ENCODE results near the gene CSMD2. TPM values are rescaled to one million over a fixed set of nuclear protein-coding genes. Genes with fewer than 3 reads are reported as not detected.

The CSMD2 gene
- total and polyA plus RNA-seq, 2 of the 8 experiments (the other 6 are each of a cell fraction or from before 2014, with no cell fraction given) = 7.0 to 14.7 TPM

DNA sequence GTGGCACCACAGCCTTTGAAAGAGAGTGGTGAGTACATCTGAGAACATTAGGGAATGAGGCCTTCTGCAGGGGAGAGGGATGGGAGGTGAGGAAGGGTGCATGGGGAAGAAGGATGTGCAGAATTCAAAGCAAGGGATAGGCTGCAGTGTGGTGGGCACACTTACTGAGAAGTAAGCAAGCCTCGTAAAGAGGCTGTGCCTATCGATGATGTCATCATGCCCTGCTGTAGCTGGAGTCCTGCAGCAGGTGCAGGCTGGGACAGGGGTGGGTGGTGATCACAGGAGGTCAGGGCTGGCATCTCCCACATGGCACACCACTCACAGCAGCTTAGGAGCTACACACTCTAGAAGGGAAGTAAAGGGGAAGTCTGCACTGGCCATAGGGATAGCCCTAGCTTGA lies 676.4 kb downstream of the CSMD2 start (continued):
- TF ChIP-seq POLR2AphosphoS5 (IDR thresholded peaks at IDR 0.05; ENCODE audit: low read depth, low read length) (no peak), MAFK (IDR thresholded peaks at IDR 0.05; ENCODE audit: low read depth, low read length) (no peak), TBP (IDR thresholded peaks at IDR 0.05; ENCODE audit: low read depth, low read length) (no peak), RBBP5 (IDR thresholded peaks at IDR 0.05; ENCODE audit: borderline replicate concordance, low read depth, low read length) (no peak), KDM4A (IDR thresholded peaks at IDR 0.05; ENCODE audit: low read depth, low read length, severe bottlenecking) (no peak), TCF12 (IDR thresholded peaks at IDR 0.05; ENCODE audit: low read depth, low read length) (no peak), BACH1 (IDR thresholded peaks at IDR 0.05; ENCODE audit: low read length) (no peak)
